ENCODE measurements around the gene SFR1. TPM values are rescaled to one million over a fixed set of nuclear protein-coding genes. Genes with fewer than 3 reads are reported as not detected.

Gene SFR1
- total RNA-seq, 2 experiments from 2014 or later = 17.2 to 20.5 TPM

DNA sequence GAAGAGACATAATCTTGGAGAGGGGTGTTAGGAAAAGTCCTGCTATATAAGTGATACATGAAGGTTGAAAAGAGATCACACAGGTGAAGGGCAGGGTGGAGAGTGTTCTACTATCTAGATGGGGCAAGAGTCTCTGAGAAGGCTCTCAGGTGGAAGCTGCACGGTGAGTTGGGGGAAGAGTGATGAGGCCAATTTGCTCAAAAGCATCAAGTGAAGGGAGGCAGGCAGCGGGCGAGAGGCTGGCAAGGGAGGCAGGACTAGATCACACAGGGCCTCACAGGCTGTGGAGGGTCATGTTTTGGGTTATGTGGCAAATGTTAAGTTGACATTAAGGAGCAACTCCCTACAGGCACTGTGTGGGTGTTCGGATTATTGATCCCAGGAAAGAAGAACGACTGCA lies 33.7 kb upstream of the SFR1 start:
- H3K36me3 Mint-ChIP-seq (ENCODE audit: low read depth) = no peaks in the 10 kb centered on the region
- CTCF ChIA-PET = no interaction called here

DNA sequence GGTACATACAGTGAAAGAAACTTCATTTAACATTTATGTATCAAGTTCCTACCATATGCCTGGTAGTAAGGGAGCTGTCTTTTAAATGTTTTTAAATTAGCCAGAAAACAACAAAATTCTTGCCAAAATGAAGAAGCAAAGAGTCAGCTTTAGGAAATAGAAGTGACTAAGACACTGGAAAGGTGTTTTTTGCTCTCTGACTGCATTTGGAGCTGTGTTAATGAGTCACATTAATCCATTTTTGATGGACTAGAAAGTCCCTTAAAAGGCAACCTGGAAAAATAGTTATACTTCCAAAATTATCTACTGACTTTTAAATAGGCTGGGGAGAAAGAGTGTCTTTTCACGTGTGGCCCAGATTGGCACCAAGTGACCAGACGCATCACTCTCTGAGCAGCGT lies 32.4 kb upstream of the SFR1 start:
- DNase-seq = no peak
- intact Hi-C loops (cut with DNase I, micrococcal nuclease) = no loop called here
- Mint-ChIP-seq H3K27me3 (no peaks in the 10 kb centered on the region), H3K27ac (no peak overlapping the region), H3K4me1 (peaks cover 17% of the 10 kb centered on the region), H3K36me3 (ENCODE audit: low read depth) (no peaks in the 10 kb centered on the region), H3K4me3 (no peak overlapping the region), H3K9me3 (ENCODE audit: low read depth) (peaks cover 3% of the 10 kb centered on the region)
- ChIA-PET CTCF (interaction anchor here (0.6 to 1.6 kb wide), 5 partner anchors 9 to 1656 kb away, joined by 3 to 4 read pairs (median 3); no protein-coding TSS in a partner anchor), POLR2A (no interaction called here)
- no peak for ATAC-seq

More for the DNA sequence above, 33.7 kb upstream of the SFR1 start:
- Mint-ChIP-seq H3K9me3 (ENCODE audit: low read depth) (no peaks in the 10 kb centered on the region), H3K4me3 (no peak overlapping the region), H3K27me3 (no peaks in the 10 kb centered on the region), H3K4me1 (peaks cover 8% of the 10 kb centered on the region), H3K27ac (no peak overlapping the region)
- DNase-seq (no peak), ATAC-seq (no peak)
- intact Hi-C loops (cut with DNase I, micrococcal nuclease) = no loop called here
- POLR2A ChIA-PET = no interaction called here

DNA sequence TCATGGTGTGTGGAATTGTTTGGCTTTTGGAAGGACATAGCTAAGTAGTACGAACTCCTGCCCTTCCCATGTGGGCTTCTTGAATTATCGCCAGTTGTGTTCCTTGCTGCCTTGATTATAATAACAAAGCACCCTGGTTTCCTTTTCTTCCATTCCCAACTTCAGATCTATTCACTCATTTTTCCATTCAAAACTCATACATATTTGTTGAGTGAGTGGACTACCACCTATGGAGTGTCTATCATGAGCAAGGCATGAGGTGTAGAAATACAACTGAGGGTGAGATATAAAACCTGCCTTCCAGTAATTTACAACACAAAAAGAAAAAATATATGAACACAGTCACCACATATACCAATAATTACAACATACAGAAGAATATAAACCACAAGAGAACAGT lies 31.4 kb upstream of the SFR1 start:
- ChIA-PET CTCF (interaction anchor here (0.6 to 1.6 kb wide), 2 partner anchors 17 to 40 kb away, joined by 3 read pairs; no protein-coding TSS in a partner anchor), POLR2A (no interaction called here)
- Mint-ChIP-seq H3K27me3 (no peaks in the 10 kb centered on the region), H3K36me3 (ENCODE audit: low read depth) (no peaks in the 10 kb centered on the region), H3K4me1 (peaks cover 19% of the 10 kb centered on the region), H3K9me3 (ENCODE audit: low read depth) (peaks cover 5% of the 10 kb centered on the region), H3K4me3 (no peak overlapping the region), H3K27ac (no peak overlapping the region)
- no peak for DNase-seq
- intact Hi-C loops (cut with DNase I, micrococcal nuclease) = no loop called here
- ATAC-seq = no peak

DNA sequence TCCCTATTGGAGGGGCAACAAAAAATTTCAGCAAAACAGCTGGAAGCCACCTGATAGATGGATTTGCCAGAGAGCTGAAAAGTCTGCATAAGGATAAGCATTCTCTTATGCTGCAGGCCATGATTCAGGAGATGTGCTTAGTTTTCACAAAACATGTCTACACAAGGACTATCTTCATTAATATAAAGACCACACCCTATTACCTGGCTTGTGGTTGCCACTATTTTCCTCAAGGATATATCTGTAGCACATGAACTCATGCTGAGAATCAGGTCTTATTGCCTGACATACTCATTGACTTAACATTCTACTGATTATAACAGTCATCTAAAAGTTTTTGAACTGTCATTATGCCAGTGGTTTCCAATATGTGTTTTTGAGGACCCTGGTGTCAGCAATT lies 29.2 kb upstream of the SFR1 start:
- POLR2A ChIA-PET = interaction anchor here (0.6 kb wide), 1 partner anchor 88 kb away, joined by 6 read pairs; no protein-coding TSS in a partner anchor
- DNase-seq = no peak
- intact Hi-C loops (cut with DNase I, micrococcal nuclease) = loop anchor here in 1 of 2 experiments (2.0 kb wide), 1 partner anchor 28 kb away; no protein-coding TSS in a partner anchor
- ATAC-seq = no peak
- Mint-ChIP-seq H3K27me3 (no peaks in the 10 kb centered on the region), H3K4me1 (peaks cover 19% of the 10 kb centered on the region), H3K9me3 (ENCODE audit: low read depth) (peaks cover 5% of the 10 kb centered on the region), H3K27ac (no peak overlapping the region), H3K36me3 (ENCODE audit: low read depth) (no peaks in the 10 kb centered on the region), H3K4me3 (no peak overlapping the region)
- CTCF ChIA-PET = no interaction called here

- intact Hi-C loops (cut with DNase I, micrococcal nuclease) = no loop called here
- Mint-ChIP-seq H3K36me3 (ENCODE audit: low read depth) (no peaks in the 10 kb centered on the region), H3K4me1 (peaks cover 12% of the 10 kb centered on the region), H3K4me3 (no peak overlapping the region), H3K27ac (no peak overlapping the region), H3K9me3 (ENCODE audit: low read depth) (peaks cover 5% of the 10 kb centered on the region), H3K27me3 (no peaks in the 10 kb centered on the region)
- DNase-seq (no peak), ATAC-seq (no peak)
- ChIA-PET CTCF (interaction anchor here (1.7 kb wide), 1 partner anchor 26 kb away, joined by 4 read pairs; the partner anchor contains the start of gene SFR1), POLR2A (no interaction called here)
Observed at GRCh38 chr10:104096692-104097091, 25.3 kb upstream of the SFR1 start.

DNA sequence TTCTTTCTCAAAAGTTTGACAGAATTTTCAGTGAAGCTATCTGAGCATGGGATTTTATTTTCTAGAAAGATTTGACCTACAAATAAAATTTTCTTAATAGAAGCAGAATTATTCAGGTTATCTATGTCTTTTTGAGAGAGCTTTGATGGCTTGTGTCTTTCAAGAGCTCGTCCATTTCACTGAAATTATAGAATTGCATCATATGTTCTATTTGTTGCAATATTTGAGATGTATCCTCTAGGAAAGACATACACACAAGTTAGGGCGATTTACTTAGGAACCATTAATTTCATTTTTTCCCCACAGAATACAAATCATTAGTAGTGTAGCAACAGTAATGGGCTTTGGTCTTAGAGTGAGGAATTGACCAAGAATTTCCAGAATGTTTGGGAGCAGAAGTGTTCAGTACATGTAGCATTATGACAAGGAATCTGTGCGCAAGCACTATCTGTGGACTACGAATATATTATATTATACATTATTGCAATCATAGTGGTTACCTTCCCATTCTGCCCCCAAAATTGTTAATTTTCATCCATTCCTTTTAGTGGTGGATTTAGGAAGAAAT lies 23.5 kb upstream of the SFR1 start:
- peaks cover 12% of the 10 kb centered on the region for H3K4me1 Mint-ChIP-seq
- CTCF ChIA-PET = interaction anchor here (0.7 to 1.0 kb wide), 2 partner anchors 9 to 24 kb away, joined by 3 read pairs; partner anchors contain the start of gene SFR1

GRCh38 chr10:104099269-104099668 lies 22.7 kb upstream of the SFR1 start:
- no peak for ATAC-seq
- H3K4me3 Mint-ChIP-seq = no peak overlapping the region
- no peaks in the 10 kb centered on the region for H3K36me3 Mint-ChIP-seq (ENCODE audit: low read depth)
- peaks cover 2% of the 10 kb centered on the region for H3K9me3 Mint-ChIP-seq (ENCODE audit: low read depth)
- H3K4me1 Mint-ChIP-seq = peaks cover 4% of the 10 kb centered on the region
- H3K27ac Mint-ChIP-seq = no peak overlapping the region
- DNase-seq = no peak
- peaks cover 2% of the 10 kb centered on the region for H3K27me3 Mint-ChIP-seq
- POLR2A ChIA-PET = no interaction called here
- CTCF ChIA-PET = interaction anchor here (2.5 kb wide), 1 partner anchor 21 kb away, joined by 10 read pairs; the partner anchor contains the start of gene SFR1
- intact Hi-C loops (cut with DNase I, micrococcal nuclease) = no loop called here

More for the DNA sequence above, 23.5 kb upstream of the SFR1 start:
- intact Hi-C loops (cut with DNase I, micrococcal nuclease) = no loop called here
- ATAC-seq (no peak), DNase-seq (no peak)
- Mint-ChIP-seq H3K36me3 (ENCODE audit: low read depth) (no peaks in the 10 kb centered on the region), H3K27me3 (peaks cover 2% of the 10 kb centered on the region), H3K4me3 (no peak overlapping the region), H3K27ac (no peak overlapping the region), H3K9me3 (ENCODE audit: low read depth) (peaks cover 4% of the 10 kb centered on the region)
- POLR2A ChIA-PET = no interaction called here

DNA sequence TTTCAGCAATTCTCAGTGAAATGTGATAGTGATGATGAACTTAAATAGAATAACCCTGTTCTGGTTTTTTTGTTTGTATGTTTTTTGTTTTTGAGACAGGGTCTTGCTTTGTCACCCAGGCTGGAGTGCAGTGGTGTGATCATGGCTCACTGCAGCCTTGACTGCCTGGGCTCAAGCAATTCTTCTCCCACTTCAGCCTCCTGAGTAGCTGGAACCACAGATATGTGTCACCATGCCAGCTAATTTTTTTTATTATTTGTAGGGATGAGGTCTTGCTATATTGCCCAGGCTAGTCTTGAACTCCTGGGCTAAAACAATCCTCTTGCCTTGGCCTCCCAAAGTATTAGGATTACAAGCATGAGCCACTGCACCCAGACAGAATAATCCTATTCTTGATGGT lies 22.0 kb upstream of the SFR1 start:
- no peaks in the 10 kb centered on the region for H3K36me3 Mint-ChIP-seq (ENCODE audit: low read depth)
- DNase-seq (no peak), ATAC-seq (no peak)
- no peak overlapping the region for H3K4me3 Mint-ChIP-seq
- H3K27me3 Mint-ChIP-seq = peaks cover 2% of the 10 kb centered on the region
- intact Hi-C loops (cut with DNase I, micrococcal nuclease) = no loop called here
- H3K27ac Mint-ChIP-seq = no peak overlapping the region
- peaks cover 7% of the 10 kb centered on the region for H3K4me1 Mint-ChIP-seq
- CTCF ChIA-PET = interaction anchor here (2.5 kb wide), 1 partner anchor 21 kb away, joined by 10 read pairs; the partner anchor contains the start of gene SFR1
- POLR2A ChIA-PET = no interaction called here
- no peaks in the 10 kb centered on the region for H3K9me3 Mint-ChIP-seq (ENCODE audit: low read depth)

DNA sequence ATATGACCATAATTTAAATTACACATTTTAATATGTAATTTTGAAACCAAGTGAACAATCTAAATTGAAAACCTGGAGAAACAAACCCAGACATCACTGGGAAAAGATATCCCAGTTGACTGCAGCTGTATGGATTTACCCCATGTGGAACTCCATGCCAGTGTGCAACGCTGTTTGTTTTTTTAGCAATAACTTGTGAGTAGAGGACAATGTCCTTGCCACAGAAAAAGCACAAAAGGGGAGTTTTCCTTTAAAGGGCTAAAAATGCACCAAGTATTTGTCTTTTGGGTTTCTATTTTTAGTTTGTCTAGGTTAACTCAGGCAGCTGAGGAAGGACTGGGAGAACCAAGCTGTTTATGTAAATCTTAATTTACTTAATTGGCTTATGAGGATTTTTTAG lies 21.2 kb upstream of the SFR1 start:
- Mint-ChIP-seq H3K27me3 (peaks cover 2% of the 10 kb centered on the region), H3K36me3 (ENCODE audit: low read depth) (no peaks in the 10 kb centered on the region), H3K4me3 (no peak overlapping the region), H3K9me3 (ENCODE audit: low read depth) (no peaks in the 10 kb centered on the region), H3K27ac (no peak overlapping the region), H3K4me1 (peaks cover 9% of the 10 kb centered on the region)
- ChIA-PET CTCF (interaction anchor here (2.5 kb wide), 1 partner anchor 20 kb away, joined by 10 read pairs; the partner anchor contains the start of gene SFR1), POLR2A (no interaction called here)
- ATAC-seq (no peak), DNase-seq (no peak)
- intact Hi-C loops (cut with DNase I, micrococcal nuclease) = no loop called here

DNA sequence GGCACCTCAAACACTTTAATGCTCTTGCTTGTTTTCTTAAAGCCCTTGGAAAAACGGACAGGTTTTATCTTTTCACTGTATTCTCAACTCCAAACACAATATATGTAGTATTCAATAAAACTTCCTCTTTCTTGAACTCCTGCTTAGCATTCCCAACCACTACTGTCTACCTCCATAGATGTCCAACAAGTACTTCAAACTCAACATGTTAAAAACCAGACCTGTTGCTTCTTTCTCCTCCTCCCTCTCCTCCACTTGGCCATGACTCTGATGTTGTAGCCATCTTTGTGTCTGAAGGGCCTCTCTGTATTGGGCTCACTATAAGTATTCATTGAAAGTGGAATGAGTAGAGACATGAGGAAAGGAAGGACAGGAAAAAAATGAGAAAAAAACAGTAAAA lies 20.1 kb upstream of the SFR1 start:
- Mint-ChIP-seq H3K4me1 (peaks cover 9% of the 10 kb centered on the region), H3K27ac (no peak overlapping the region), H3K27me3 (peaks cover 2% of the 10 kb centered on the region), H3K9me3 (ENCODE audit: low read depth) (no peaks in the 10 kb centered on the region), H3K36me3 (ENCODE audit: low read depth) (no peaks in the 10 kb centered on the region), H3K4me3 (no peak overlapping the region)
- ChIA-PET CTCF (no interaction called here), POLR2A (no interaction called here)
- DNase-seq (no peak), ATAC-seq (no peak)
- intact Hi-C loops (cut with DNase I, micrococcal nuclease) = no loop called here

GRCh38 chr10:104103956-104104355 lies 18.0 kb upstream of the SFR1 start:
- intact Hi-C loops (cut with DNase I, micrococcal nuclease) = no loop called here
- ATAC-seq (no peak), DNase-seq (no peak)
- ChIA-PET POLR2A (no interaction called here), CTCF (no interaction called here)
- Mint-ChIP-seq H3K9me3 (ENCODE audit: low read depth) (no peaks in the 10 kb centered on the region), H3K4me1 (peaks cover 9% of the 10 kb centered on the region), H3K36me3 (ENCODE audit: low read depth) (no peaks in the 10 kb centered on the region), H3K27ac (no peak overlapping the region), H3K4me3 (no peak overlapping the region), H3K27me3 (peaks cover 2% of the 10 kb centered on the region)

GRCh38 chr10:104104418-104104817 lies 17.6 kb upstream of the SFR1 start:
- ChIA-PET CTCF (no interaction called here), POLR2A (no interaction called here)
- Mint-ChIP-seq H3K27me3 (peaks cover 2% of the 10 kb centered on the region), H3K4me3 (no peak overlapping the region), H3K27ac (no peak overlapping the region), H3K4me1 (peaks cover 9% of the 10 kb centered on the region), H3K36me3 (ENCODE audit: low read depth) (no peaks in the 10 kb centered on the region), H3K9me3 (ENCODE audit: low read depth) (no peaks in the 10 kb centered on the region)
- no peak for ATAC-seq
- DNase-seq = no peak
- intact Hi-C loops (cut with DNase I, micrococcal nuclease) = no loop called here

Data from activated CD4-positive, alpha-beta T cell treated with anti-CD3 and anti-CD28 coated beads for 36 hours (primary cell).